HUES48 (cell line): ENCODE data around the gene GBF1.
A peak's percentile ranks its signal among the peaks of the same experiment; 100 is the strongest.

ENCODE experiments used
- H3K27ac ChIP-seq: one replicate; pipeline ENCODE4 v1.7.0; 2013; ENCODE audit warnings: low read depth, low read length, inconsistent platforms
- H3K27me3 ChIP-seq: 2 replicates; pipeline ENCODE4 v1.6.1; 2013; ENCODE audit warnings: mild to moderate bottlenecking, low read length; ENCODE audit not compliant: control insufficient read depth, insufficient read depth
- H3K36me3 ChIP-seq: 2 replicates; pipeline ENCODE4 v1.6.1; 2013; ENCODE audit warnings: low read length; ENCODE audit not compliant: control insufficient read depth, insufficient read depth
- H3K4me1 ChIP-seq: 2 replicates; pipeline ENCODE4 v1.6.1; 2013; ENCODE audit warnings: mild to moderate bottlenecking, low read length; ENCODE audit not compliant: control insufficient read depth, insufficient read depth
- H3K4me3 ChIP-seq: 2 replicates; pipeline ENCODE4 v1.5.1; 2013; ENCODE audit warnings: mild to moderate bottlenecking, low read depth, low read length
- H3K9ac ChIP-seq: 2 replicates; pipeline ENCODE4 v1.6.1; 2013; ENCODE audit warnings: mild to moderate bottlenecking, low read depth, low read length, moderate library complexity
- H3K9me3 ChIP-seq: 2 replicates; pipeline ENCODE4 v1.6.1; 2013; ENCODE audit warnings: low read length; ENCODE audit not compliant: control insufficient read depth, insufficient read depth

Gene GBF1

DNA sequence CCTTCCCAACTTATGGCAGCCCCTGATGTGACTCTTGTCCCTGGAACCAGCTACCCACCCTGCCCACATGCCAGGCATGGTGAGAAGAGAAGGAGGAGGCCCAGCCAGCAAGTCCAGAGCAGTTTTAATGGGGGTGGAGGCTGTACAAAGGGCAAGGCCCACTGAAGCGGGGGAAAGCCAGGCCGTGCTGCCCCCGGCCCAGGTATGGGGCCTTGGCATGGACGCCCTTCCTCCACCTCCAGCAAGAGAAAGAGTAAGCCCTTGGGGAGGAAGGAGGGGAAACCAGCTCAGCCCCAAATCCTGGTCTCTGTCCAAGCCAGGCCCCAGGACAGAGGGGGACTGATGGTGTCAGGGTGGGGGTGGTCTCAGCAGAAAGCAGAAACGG lies 157.2 kb downstream of the GBF1 start:
- Histone ChIP-seq H3K27me3 (peaks cover 8% of the 10 kb centered on the region), H3K36me3 (peaks cover 26% of the 10 kb centered on the region), H3K4me1 (peaks cover 4% of the 10 kb centered on the region; the same call in 1 of the 2 replicates), H3K4me3 (no peak overlapping the region), H3K27ac (no peak overlapping the region), H3K9ac (no peak overlapping the region), H3K9me3 (no peaks in the 10 kb centered on the region)

DNA sequence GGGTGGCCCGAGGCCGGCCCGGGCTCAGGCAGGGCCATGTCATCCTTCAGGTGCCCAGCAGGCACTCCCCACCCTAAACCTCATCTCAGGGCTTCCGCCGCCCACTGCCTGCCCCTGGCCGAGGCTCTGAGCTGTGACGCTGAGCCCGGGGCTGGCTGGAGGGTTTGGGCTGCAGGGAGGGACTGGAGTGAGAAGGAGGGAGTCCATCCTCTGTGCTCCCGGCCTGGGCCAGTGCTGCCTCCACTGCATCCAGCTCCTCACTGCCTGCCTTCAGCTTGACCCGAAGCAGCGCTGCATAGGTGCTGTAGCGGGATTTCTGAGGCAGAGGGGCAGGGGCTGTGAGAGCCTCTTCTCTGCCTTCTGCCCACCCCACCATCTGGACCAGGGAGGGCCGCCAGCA lies 157.8 kb downstream of the GBF1 start:
- H3K4me3 ChIP-seq = no peak overlapping the region
- H3K9me3 ChIP-seq = no peaks in the 10 kb centered on the region
- peaks cover 20% of the 10 kb centered on the region for H3K36me3 ChIP-seq
- peaks cover 14% of the 10 kb centered on the region for H3K27me3 ChIP-seq
- H3K9ac ChIP-seq = no peak overlapping the region
- no peak overlapping the region for H3K27ac ChIP-seq
- peaks cover 4% of the 10 kb centered on the region; the same call in 1 of the 2 replicates for H3K4me1 ChIP-seq

DNA sequence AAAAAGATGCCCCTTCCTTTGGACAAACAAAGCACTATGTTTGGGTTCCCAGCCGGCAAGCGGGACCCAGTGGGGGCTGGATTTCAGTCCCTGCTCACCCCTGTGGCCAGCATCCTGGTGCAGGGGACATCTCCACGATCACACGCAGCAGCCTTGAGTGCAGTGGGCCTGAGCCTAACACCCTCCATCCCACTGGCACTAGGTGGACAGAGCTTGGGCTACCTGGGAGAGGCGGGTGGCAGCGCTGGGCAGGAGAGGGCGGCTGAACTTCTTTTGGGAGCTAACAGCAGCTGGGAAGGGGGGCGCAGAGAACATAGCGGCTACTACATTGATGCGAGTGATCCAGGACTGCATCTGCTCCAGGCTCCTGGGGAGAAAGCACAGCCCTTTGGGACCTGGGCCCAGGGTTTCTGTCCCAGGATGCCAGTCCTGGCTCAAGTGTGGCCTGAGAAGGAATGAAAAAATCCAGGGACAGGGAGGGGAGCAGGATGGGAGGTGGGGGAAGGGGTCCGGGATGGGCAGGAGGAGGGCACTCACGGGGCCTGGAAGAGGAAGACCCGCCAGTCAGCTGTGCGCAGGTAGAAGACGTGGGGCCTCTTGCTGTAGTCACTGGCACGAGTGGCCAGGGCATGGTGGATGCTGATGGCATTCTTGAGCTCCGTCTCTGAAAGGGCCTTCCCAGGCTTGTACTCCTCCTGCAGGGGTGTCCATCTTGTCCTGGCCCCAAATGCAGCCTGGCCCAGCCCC lies 159.2 kb downstream of the GBF1 start:
- peaks cover 15% of the 10 kb centered on the region for H3K36me3 ChIP-seq
- H3K27ac ChIP-seq = no peak overlapping the region
- no peak overlapping the region for H3K9ac ChIP-seq
- peaks cover 28% of the 10 kb centered on the region for H3K27me3 ChIP-seq
- no peaks in the 10 kb centered on the region for H3K9me3 ChIP-seq
- H3K4me3 ChIP-seq = no peak overlapping the region
- peaks cover 10% of the 10 kb centered on the region; the same call in 1 of the 2 replicates for H3K4me1 ChIP-seq

DNA sequence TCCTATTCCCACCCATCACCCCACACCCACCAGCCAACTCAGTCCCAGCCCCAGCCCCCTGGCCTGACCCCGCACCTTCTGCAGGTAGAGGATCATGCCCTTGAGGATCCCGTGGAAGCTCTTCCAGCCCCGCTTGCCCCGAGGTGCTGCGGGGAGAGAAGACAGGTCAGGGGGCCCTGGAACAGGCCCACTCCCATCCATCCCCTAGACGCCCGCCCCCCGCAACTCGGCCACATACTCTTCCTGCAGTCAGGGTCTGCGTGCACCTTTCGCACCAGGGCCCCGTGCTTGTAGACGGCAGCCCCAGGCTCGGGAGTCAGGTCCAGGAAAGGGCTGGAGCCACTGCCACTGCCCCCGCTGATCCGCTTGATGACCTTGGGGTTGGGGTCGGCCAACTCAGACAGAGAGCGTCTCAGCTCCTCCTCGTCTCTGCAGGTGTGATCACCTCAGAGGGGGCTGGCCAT lies 159.8 kb downstream of the GBF1 start:
- no peak overlapping the region for H3K9ac ChIP-seq
- H3K4me1 ChIP-seq = peaks cover 13% of the 10 kb centered on the region; the same call in 1 of the 2 replicates
- H3K27me3 ChIP-seq = peaks cover 30% of the 10 kb centered on the region
- no peaks in the 10 kb centered on the region for H3K9me3 ChIP-seq
- no peak overlapping the region for H3K27ac ChIP-seq
- no peak overlapping the region for H3K4me3 ChIP-seq
- peaks cover 15% of the 10 kb centered on the region for H3K36me3 ChIP-seq

DNA sequence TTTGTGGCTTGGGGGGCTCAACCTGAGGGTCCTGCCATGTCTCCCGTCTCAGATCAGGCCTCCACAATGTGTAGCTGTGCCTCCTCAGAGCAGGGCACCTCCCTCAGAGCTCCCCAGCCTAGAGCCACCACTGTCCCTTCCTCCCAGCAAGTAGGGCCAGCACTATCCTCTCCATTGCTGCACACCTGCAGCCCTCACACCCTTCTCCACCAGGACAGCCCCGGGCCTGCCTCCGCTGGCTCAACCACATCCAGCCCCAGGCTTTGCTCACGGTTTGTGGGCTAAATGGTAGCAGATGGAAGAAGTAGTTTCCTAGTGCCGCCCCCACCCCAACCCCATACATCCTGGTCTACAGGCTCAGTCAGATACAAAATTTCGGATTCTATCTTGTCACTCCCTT lies 160.3 kb downstream of the GBF1 start:
- Histone ChIP-seq H3K9me3 (no peaks in the 10 kb centered on the region), H3K36me3 (peaks cover 11% of the 10 kb centered on the region), H3K27me3 (peaks cover 34% of the 10 kb centered on the region), H3K9ac (no peak overlapping the region), H3K27ac (no peak overlapping the region), H3K4me1 (peaks cover 15% of the 10 kb centered on the region; the same call in 1 of the 2 replicates), H3K4me3 (no peak overlapping the region)

DNA sequence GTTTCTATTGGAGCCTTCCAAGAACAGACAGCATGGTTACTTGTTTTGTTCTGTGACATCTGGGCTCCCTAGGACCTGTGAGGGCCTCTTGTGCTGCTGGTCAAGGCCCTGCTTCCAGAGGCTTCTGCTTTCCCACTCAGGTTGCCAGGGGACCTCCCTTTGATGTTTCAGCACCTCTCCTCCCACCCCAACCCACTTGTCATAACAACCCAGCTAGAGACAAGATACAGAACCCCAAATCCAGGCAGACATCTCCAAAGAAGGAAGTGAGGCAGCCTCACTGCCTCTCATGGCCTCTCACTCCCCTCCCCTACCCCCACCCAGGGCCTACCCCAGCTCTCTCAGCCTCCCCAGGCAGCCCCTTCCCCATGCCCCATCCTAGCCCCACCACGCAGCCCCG lies 161.5 kb downstream of the GBF1 start:
- H3K9ac ChIP-seq = no peak overlapping the region
- H3K4me3 ChIP-seq = no peak overlapping the region
- H3K27me3 ChIP-seq = peaks cover 46% of the 10 kb centered on the region
- 0 out of 2 replicates have a peak, but pooled peaks cover under 1% of the 10 kb centered on the region for H3K36me3 ChIP-seq
- H3K4me1 ChIP-seq = peaks cover 21% of the 10 kb centered on the region; the same call in 1 of the 2 replicates
- no peak overlapping the region for H3K27ac ChIP-seq
- no peaks in the 10 kb centered on the region for H3K9me3 ChIP-seq

DNA sequence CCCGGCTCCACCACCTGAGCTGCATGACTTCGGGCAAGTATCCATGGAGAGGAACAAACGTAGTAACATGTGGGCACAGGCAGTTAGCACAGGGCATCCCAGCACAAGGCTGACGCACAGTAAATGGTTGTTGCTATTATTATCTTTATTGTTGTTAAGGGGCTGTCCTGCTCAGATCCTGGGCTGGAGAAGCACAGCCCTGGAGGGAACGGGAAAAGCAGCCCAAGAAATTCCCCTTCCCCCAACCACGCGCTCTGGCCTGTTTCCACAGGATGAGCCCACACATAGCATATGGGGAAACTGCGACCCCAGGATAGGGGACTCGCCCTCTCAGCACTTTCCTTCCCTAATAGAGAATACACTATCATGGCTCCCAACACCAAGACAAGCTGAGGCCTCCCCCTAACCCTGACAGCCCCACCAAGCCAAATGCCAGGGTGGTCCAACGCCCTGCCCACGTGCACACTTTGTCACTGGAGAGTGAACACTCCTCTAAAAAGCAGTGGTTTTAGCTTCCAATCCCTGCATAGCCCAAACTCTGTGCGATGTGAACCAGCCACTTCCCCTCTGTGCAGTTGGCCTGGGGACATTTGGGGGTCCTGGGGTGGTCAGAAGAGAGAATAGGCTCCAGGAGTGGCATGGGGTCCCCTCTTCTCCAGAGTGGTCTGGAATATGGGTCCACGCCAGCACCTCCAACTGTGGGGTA lies 162.2 kb downstream of the GBF1 start:
- Histone ChIP-seq H3K27ac (no peak overlapping the region), H3K9ac (no peak overlapping the region), H3K27me3 (peaks cover 52% of the 10 kb centered on the region), H3K9me3 (no peaks in the 10 kb centered on the region), H3K36me3 (no peaks in the 10 kb centered on the region), H3K4me1 (peaks cover 21% of the 10 kb centered on the region; the same call in 1 of the 2 replicates), H3K4me3 (no peak overlapping the region)

DNA sequence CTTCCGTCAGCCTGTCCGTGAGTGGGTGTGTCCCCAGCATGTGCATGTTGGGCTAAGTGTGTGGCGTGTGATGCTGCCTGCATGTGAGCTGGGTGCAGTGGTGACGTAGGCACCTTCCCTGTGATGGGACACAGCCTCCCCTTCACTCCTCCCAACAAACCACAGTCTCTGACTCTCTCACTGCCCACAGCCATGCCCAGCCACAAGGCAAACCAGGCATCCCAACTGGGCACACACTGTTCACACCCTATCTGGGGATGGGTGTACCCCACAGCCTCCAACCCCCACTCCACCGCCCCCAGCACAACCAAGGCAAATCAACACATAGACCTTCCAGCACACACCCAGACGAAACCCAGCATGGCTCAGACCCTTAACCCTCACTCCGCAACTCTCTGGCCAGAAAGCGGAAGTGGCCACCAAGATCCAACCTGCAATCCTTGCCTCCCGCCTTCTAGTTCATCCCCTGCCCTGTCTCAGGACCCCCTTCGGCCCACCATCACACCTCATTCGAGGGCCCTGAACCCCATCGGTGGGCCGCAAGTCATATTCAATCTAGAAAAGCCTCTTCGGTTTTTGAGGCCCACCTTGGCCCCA lies 162.9 kb downstream of the GBF1 start:
- peak overlapping the region; percentile 68; the same call in 1 of the 2 replicates for H3K4me3 ChIP-seq
- H3K9ac ChIP-seq = no peak overlapping the region
- H3K9me3 ChIP-seq = no peaks in the 10 kb centered on the region
- H3K4me1 ChIP-seq = peaks cover 25% of the 10 kb centered on the region; the same call in 1 of the 2 replicates
- peaks cover 52% of the 10 kb centered on the region for H3K27me3 ChIP-seq
- no peaks in the 10 kb centered on the region for H3K36me3 ChIP-seq
- no peak overlapping the region for H3K27ac ChIP-seq

DNA sequence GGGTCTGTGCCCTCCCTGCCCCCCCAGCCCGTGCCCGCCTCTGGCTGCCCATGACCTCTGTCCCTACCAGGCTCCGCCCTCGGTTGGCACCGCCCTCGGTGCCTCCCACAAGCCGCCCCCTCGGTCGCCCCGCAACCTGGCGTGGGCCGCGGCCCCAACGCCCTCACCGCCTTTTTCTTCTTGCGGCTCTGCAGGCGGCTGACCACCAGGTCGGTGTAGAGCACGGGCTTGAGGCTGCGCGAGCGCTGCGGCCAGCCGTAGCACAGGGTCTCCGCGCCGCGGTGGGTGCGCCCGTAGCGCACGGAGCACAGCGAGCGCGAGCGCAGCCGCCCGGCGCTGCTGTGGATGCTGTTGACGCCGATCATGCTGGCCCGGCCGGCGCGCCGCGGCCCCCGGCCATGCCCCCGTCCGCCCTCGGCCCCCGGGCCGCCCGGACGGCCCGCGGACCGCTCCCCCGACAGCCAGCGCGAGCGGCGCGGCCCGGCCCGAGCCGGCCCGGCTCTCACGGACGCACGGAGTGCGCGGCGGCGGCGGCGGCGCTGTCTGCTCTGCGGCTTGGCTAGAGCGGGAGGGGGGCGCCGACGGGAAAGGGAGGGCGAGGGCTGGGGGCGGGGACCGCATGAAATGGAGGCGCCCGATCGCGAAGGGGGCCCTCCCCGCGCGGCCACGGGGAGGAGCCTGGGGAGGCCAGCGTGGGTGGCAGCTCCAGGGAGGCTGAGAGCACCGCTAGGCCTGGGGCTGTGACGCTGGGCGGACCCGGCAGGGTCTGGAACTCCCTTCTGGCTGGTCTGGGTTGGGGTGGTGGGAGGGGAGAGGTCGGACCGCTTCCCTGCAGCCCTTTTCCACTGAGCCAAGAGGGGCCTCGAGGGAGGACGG lies 163.6 kb downstream of the GBF1 start:
- Histone ChIP-seq H3K27ac (no peak overlapping the region), H3K36me3 (no peaks in the 10 kb centered on the region), H3K27me3 (peaks cover 52% of the 10 kb centered on the region), H3K4me1 (peaks cover 26% of the 10 kb centered on the region; the same call in 1 of the 2 replicates), H3K9me3 (no peaks in the 10 kb centered on the region), H3K4me3 (peak overlapping the region; percentile 68), H3K9ac (no peak overlapping the region)
